CMK (cell line): ENCODE measurements around the gene EFR3B.

Experiments used
- DNase-seq: peaks from one replicate; pipeline ENCODE4 v3.0.0-alpha.2; 2010; ENCODE audit warnings: low read depth

Gene EFR3B

GRCh38 chr2:25187729-25188350 is 146.0 kb downstream of the EFR3B start:
- DNase-seq: no peak

GRCh38 chr2:25188405-25188804 is 146.5 kb downstream of the EFR3B start:
- no peak for DNase-seq

GRCh38 chr2:25190536-25190935 is 148.7 kb downstream of the EFR3B start:
- no peak for DNase-seq

GRCh38 chr2:25194576-25195122 is 152.8 kb downstream of the EFR3B start:
- no peak for DNase-seq

GRCh38 chr2:25197336-25198208 is 155.7 kb downstream of the EFR3B start:
- no peak for DNase-seq

- no peak for DNase-seq
Measured at GRCh38 chr2:25198209-25198525, 156.3 kb downstream of the EFR3B start.

GRCh38 chr2:25198576-25198975 is 156.7 kb downstream of the EFR3B start:
- no peak for DNase-seq

GRCh38 chr2:25201265-25201664 is 159.4 kb downstream of the EFR3B start:
- no peak for DNase-seq

- DNase-seq: no peak
Measured at GRCh38 chr2:25201794-25202193, 159.9 kb downstream of the EFR3B start.

GRCh38 chr2:25202275-25202674 is 160.4 kb downstream of the EFR3B start:
- DNase-seq: peak; percentile 68

GRCh38 chr2:25204190-25204838 is 162.4 kb downstream of the EFR3B start:
- no peak for DNase-seq

- no peak for DNase-seq
Measured at GRCh38 chr2:25207078-25207545, 165.2 kb downstream of the EFR3B start.
